Activated T-helper 1 cell treated with anti-CD3 and anti-CD28 coated beads, Interleukin-12 subunit alpha, Interleukin-12 subunit beta, Interleukin-2, Interleukin-4 antibody, amounts not matched to agents 30 ng/mL and 10 ng/mL and 1 ng/mL, durations not matched to agents 14 hours and 24 hours and 36 hours (primary cell): ENCODE data around the gene TMEM51. TPM values are rescaled to one million over a fixed set of nuclear protein-coding genes. Genes with fewer than 3 reads are reported as not detected.
A peak's percentile ranks its signal among the peaks of the same experiment; 100 is the strongest.

Source experiments
- DNase-seq: peaks from one replicate; pipeline ENCODE4 v3.0.0; 2021; ENCODE audit warnings: low spot score
- H3K27ac Mint-ChIP-seq: one replicate; pipeline ENCODE4 v1.8.0; 2021; ENCODE audit warnings: mild to moderate bottlenecking, mixed read lengths
- H3K27me3 Mint-ChIP-seq: one replicate; pipeline ENCODE4 v1.8.0; 2022; ENCODE audit warnings: mild to moderate bottlenecking, moderate library complexity, mixed read lengths; ENCODE audit not compliant: insufficient read depth
- H3K36me3 Mint-ChIP-seq: one replicate; pipeline ENCODE4 v1.8.0; 2021; ENCODE audit warnings: low read depth, mixed read lengths
- H3K4me1 Mint-ChIP-seq: one replicate; pipeline ENCODE4 v1.8.0; 2021; ENCODE audit warnings: low read depth, mixed read lengths
- H3K4me3 Mint-ChIP-seq: one replicate; pipeline ENCODE4 v1.8.0; 2021; ENCODE audit warnings: mild to moderate bottlenecking, moderate library complexity, mixed read lengths
- H3K9me3 Mint-ChIP-seq: one replicate; pipeline ENCODE4 v1.8.0; 2021; ENCODE audit warnings: mixed read lengths
- intact Hi-C: fragments of 100-400 bp; cut with micrococcal nuclease; formaldehyde crosslinking; loops from one replicate; pipeline ENCODE4 v1.15.1; 2024
- total RNA-seq: library from RNA; stranded (reverse); gene quantifications from 2 replicates; pipeline ENCODE4 v1.2.3, GENCODE V29; 2022

The TMEM51 gene
- total RNA-seq, 1 donor from 2014 or later, result 0.21 TPM

GRCh38 chr1:15151377-15151806 lies 2.2 kb upstream of the TMEM51 start:
- DNase-seq, result no peak
- Mint-ChIP-seq H3K9me3 (no peaks in the 10 kb centered on the region), H3K4me1 (peaks cover 17% of the 10 kb centered on the region), H3K4me3 (no peak overlapping the region), H3K27me3 (peaks cover 47% of the 10 kb centered on the region), H3K27ac (no peak overlapping the region), H3K36me3 (peaks cover 3% of the 10 kb centered on the region)
- intact Hi-C loops, result no loop called here

GRCh38 chr1:15151871-15152270 lies 1.7 kb upstream of the TMEM51 start:
- Mint-ChIP-seq H3K4me3 (no peak overlapping the region), H3K27ac (no peak overlapping the region), H3K36me3 (peaks cover 3% of the 10 kb centered on the region), H3K4me1 (peaks cover 22% of the 10 kb centered on the region), H3K27me3 (peaks cover 47% of the 10 kb centered on the region), H3K9me3 (no peaks in the 10 kb centered on the region)
- intact Hi-C loops, result loop anchor here (2.0 kb wide), 1 partner anchor 23 kb away; no protein-coding TSS in a partner anchor
- DNase-seq, result no peak

GRCh38 chr1:15152318-15153183 lies 996 bp upstream of the TMEM51 start:
- Mint-ChIP-seq H3K36me3 (peaks cover 3% of the 10 kb centered on the region), H3K4me3 (peak overlapping the region; percentile 68), H3K27me3 (peaks cover 46% of the 10 kb centered on the region), H3K27ac (no peak overlapping the region), H3K9me3 (no peaks in the 10 kb centered on the region), H3K4me1 (peaks cover 24% of the 10 kb centered on the region)
- DNase-seq, result no peak
- intact Hi-C loops, result loop anchor here (2.0 kb wide), 1 partner anchor 24 kb away; no protein-coding TSS in a partner anchor

- H3K27me3 Mint-ChIP-seq, result peaks cover 40% of the 10 kb centered on the region
- peak overlapping the region; percentile 29 for H3K4me3 Mint-ChIP-seq
- DNase-seq, result peak; percentile 9
- no peak overlapping the region for H3K27ac Mint-ChIP-seq
- peaks cover 3% of the 10 kb centered on the region for H3K36me3 Mint-ChIP-seq
- H3K9me3 Mint-ChIP-seq, result no peaks in the 10 kb centered on the region
- H3K4me1 Mint-ChIP-seq, result peaks cover 24% of the 10 kb centered on the region
- intact Hi-C loops, result loop anchor here (2.0 kb wide), 1 partner anchor 25 kb away; no protein-coding TSS in a partner anchor
Measured at GRCh38 chr1:15153842-15154479, 414 bp downstream of the TMEM51 start.

GRCh38 chr1:15154480-15155036 lies 1.0 kb downstream of the TMEM51 start:
- peaks cover 24% of the 10 kb centered on the region for H3K4me1 Mint-ChIP-seq
- H3K9me3 Mint-ChIP-seq, result no peaks in the 10 kb centered on the region
- intact Hi-C loops, result no loop called here
- DNase-seq, result no peak
- H3K27me3 Mint-ChIP-seq, result peaks cover 39% of the 10 kb centered on the region
- H3K27ac Mint-ChIP-seq, result no peak overlapping the region
- peaks cover 3% of the 10 kb centered on the region for H3K36me3 Mint-ChIP-seq
- peak overlapping the region; percentile 29 for H3K4me3 Mint-ChIP-seq

- intact Hi-C loops, result no loop called here
- H3K27ac Mint-ChIP-seq, result no peak overlapping the region
- peaks cover 3% of the 10 kb centered on the region for H3K36me3 Mint-ChIP-seq
- no peaks in the 10 kb centered on the region for H3K9me3 Mint-ChIP-seq
- DNase-seq, result no peak
- H3K4me3 Mint-ChIP-seq, result no peak overlapping the region
- H3K4me1 Mint-ChIP-seq, result peaks cover 24% of the 10 kb centered on the region
- H3K27me3 Mint-ChIP-seq, result peaks cover 35% of the 10 kb centered on the region
Measured at GRCh38 chr1:15155191-15155590, 1.6 kb downstream of the TMEM51 start.

- H3K4me1 Mint-ChIP-seq, result peaks cover 24% of the 10 kb centered on the region
- H3K27ac Mint-ChIP-seq, result no peak overlapping the region
- intact Hi-C loops, result no loop called here
- DNase-seq, result no peak
- H3K36me3 Mint-ChIP-seq, result peaks cover 3% of the 10 kb centered on the region
- no peaks in the 10 kb centered on the region for H3K9me3 Mint-ChIP-seq
- H3K4me3 Mint-ChIP-seq, result peak overlapping the region; percentile 19
- H3K27me3 Mint-ChIP-seq, result peaks cover 29% of the 10 kb centered on the region
Measured at GRCh38 chr1:15155888-15156741, 2.6 kb downstream of the TMEM51 start.

GRCh38 chr1:15156807-15157380 lies 3.3 kb downstream of the TMEM51 start:
- peak overlapping the region; percentile 19 for H3K4me3 Mint-ChIP-seq
- H3K27ac Mint-ChIP-seq, result no peak overlapping the region
- peaks cover 23% of the 10 kb centered on the region for H3K27me3 Mint-ChIP-seq
- no peaks in the 10 kb centered on the region for H3K9me3 Mint-ChIP-seq
- peaks cover 24% of the 10 kb centered on the region for H3K4me1 Mint-ChIP-seq
- DNase-seq, result no peak
- intact Hi-C loops, result no loop called here
- H3K36me3 Mint-ChIP-seq, result peaks cover 3% of the 10 kb centered on the region

GRCh38 chr1:15157524-15158399 lies 4.2 kb downstream of the TMEM51 start:
- H3K4me3 Mint-ChIP-seq, result no peak overlapping the region
- no peak for DNase-seq
- peaks cover 3% of the 10 kb centered on the region for H3K36me3 Mint-ChIP-seq
- H3K27me3 Mint-ChIP-seq, result peaks cover 17% of the 10 kb centered on the region
- H3K4me1 Mint-ChIP-seq, result peaks cover 24% of the 10 kb centered on the region
- intact Hi-C loops, result no loop called here
- H3K9me3 Mint-ChIP-seq, result no peaks in the 10 kb centered on the region
- no peak overlapping the region for H3K27ac Mint-ChIP-seq

GRCh38 chr1:15158506-15159165 lies 5.1 kb downstream of the TMEM51 start:
- DNase-seq, result no peak
- H3K36me3 Mint-ChIP-seq, result peaks cover 3% of the 10 kb centered on the region
- no peak overlapping the region for H3K4me3 Mint-ChIP-seq
- no peaks in the 10 kb centered on the region for H3K9me3 Mint-ChIP-seq
- intact Hi-C loops, result no loop called here
- H3K27ac Mint-ChIP-seq, result no peak overlapping the region
- peaks cover 24% of the 10 kb centered on the region for H3K4me1 Mint-ChIP-seq
- peaks cover 17% of the 10 kb centered on the region for H3K27me3 Mint-ChIP-seq

GRCh38 chr1:15159166-15159555 lies 5.6 kb downstream of the TMEM51 start:
- no peak overlapping the region for H3K4me3 Mint-ChIP-seq
- peaks cover 16% of the 10 kb centered on the region for H3K27me3 Mint-ChIP-seq
- peaks cover 3% of the 10 kb centered on the region for H3K36me3 Mint-ChIP-seq
- DNase-seq, result no peak
- no peaks in the 10 kb centered on the region for H3K9me3 Mint-ChIP-seq
- intact Hi-C loops, result no loop called here
- H3K27ac Mint-ChIP-seq, result no peak overlapping the region
- H3K4me1 Mint-ChIP-seq, result peaks cover 23% of the 10 kb centered on the region
